H1 (cell line): ENCODE data around the gene NUPR1. TPM values are rescaled to one million over a fixed set of nuclear protein-coding genes. Genes with fewer than 3 reads are reported as not detected.

Experiments
- CTCF ChIA-PET: fragments of 300-600 bp; sonication (Branson Sonifier 250); formaldehyde crosslinking; loops from one replicate; lab custom pipeline; 2021; ENCODE audit not compliant: partially characterized antibody; lab: Charles Lee
- POLR2A ChIA-PET: fragments of 300-600 bp; sonication (Branson Sonifier 250); formaldehyde crosslinking; loops from one replicate; lab custom pipeline; 2021; ENCODE audit warnings: inconsistent platforms; ENCODE audit not compliant: partially characterized antibody; lab: Charles Lee
- DNase-seq, 2 experiments: peaks; one replicate each; pipeline versions ENCODE4 v3.0.0 to v3.0.0-alpha.2; 2010 to 2022; ENCODE audit warnings: low spot score in 2 of 2, low read depth in 1 of 2, mixed read lengths in 1 of 2
- FAIRE-seq: peaks from 2 replicates; lab custom pipeline; 2011; peaks lifted over from hg19 to GRCh38; lab: Jason Lieb, UNC
- H2AFZ ChIP-seq: 2 replicates; pipeline ENCODE4 v1.8.1; 2012; ENCODE audit warnings: low read length, inconsistent platforms
- H2AK5ac ChIP-seq: 2 replicates; pipeline ENCODE4 v1.6.1; 2013; ENCODE audit warnings: low read depth, low read length
- H2BK120ac ChIP-seq: replicated peaks from 2 replicates; pipeline ENCODE3; 2013; ENCODE audit warnings: low read depth, low read length, inconsistent platforms
- H2BK12ac ChIP-seq: 2 replicates; pipeline ENCODE4 v1.6.1; 2013; ENCODE audit warnings: low read depth, low read length
- H2BK15ac ChIP-seq: 2 replicates; pipeline ENCODE4 v1.6.1; 2013; ENCODE audit warnings: low read length
- H2BK20ac ChIP-seq: 2 replicates; pipeline ENCODE4 v1.6.1; 2013; ENCODE audit warnings: low read length
- H2BK5ac ChIP-seq: 2 replicates; pipeline ENCODE4 v1.6.1; 2013; ENCODE audit warnings: low read depth, low read length
- H3K14ac ChIP-seq: 2 replicates; pipeline ENCODE4 v1.6.1; 2013; ENCODE audit warnings: inconsistent platforms; ENCODE audit not compliant: insufficient read length
- H3K18ac ChIP-seq: 2 replicates; pipeline ENCODE4 v1.6.1; 2013; ENCODE audit warnings: low read length; ENCODE audit errors: extremely low read depth
- H3K23ac ChIP-seq: 2 replicates; pipeline ENCODE4 v1.6.1; 2013; ENCODE audit warnings: inconsistent platforms; ENCODE audit not compliant: insufficient read length
- H3K23me2 ChIP-seq: 2 replicates; pipeline ENCODE4 v1.6.1; 2013; ENCODE audit warnings: low read depth, low read length
- H3K27ac ChIP-seq: 2 replicates; pipeline ENCODE4 v1.6.1; 2011; ENCODE audit warnings: low read depth, low read length, inconsistent platforms
- H3K27me3 ChIP-seq, 4 experiments: replicated peaks in 1 of 4; 1 replicate in 1 of 4; 2 replicates in 3 of 4; pipeline versions ENCODE4 v1.6.1 to v1.8.1; 2011 to 2013; ENCODE audit warnings: low read length in 3 of 4, mild to moderate bottlenecking in 3 of 4, inconsistent platforms in 2 of 4, mixed read lengths in 2 of 4, moderate library complexity in 1 of 4; ENCODE audit not compliant: control insufficient read depth in 3 of 4, insufficient read depth in 3 of 4; ENCODE audit errors: extremely low read depth in 1 of 4
- H3K36me3 ChIP-seq, 4 experiments: 2 replicates each; pipeline versions ENCODE4 v1.6.1 to v1.8.1; 2011 to 2013; ENCODE audit warnings: mild to moderate bottlenecking in 4 of 4, low read length in 3 of 4, moderate library complexity in 2 of 4, control low read depth in 1 of 4, inconsistent platforms in 1 of 4; ENCODE audit not compliant: insufficient read depth in 4 of 4, control insufficient read depth in 2 of 4
- H3K4ac ChIP-seq: replicated peaks from 2 replicates; pipeline ENCODE3; 2013; ENCODE audit warnings: low read length, low read depth, mixed read lengths, inconsistent platforms; ENCODE audit not compliant: insufficient read length
- H3K4me1 ChIP-seq, 4 experiments: replicated peaks in 1 of 4; 1 replicate in 1 of 4; 2 replicates in 3 of 4; pipeline versions ENCODE4 v1.6.1 to v1.8.1; 2011 to 2013; ENCODE audit warnings: low read length in 3 of 4, inconsistent platforms in 2 of 4, mixed read lengths in 1 of 4; ENCODE audit not compliant: insufficient read depth in 4 of 4, control insufficient read depth in 3 of 4
- H3K4me2 ChIP-seq, 2 experiments: 2 replicates each; pipeline versions ENCODE4 v1.6.1 to v1.8.1; 2011 to 2013; ENCODE audit warnings: low read depth in 2 of 2, low read length in 2 of 2, control low read depth in 1 of 2, inconsistent platforms in 1 of 2, mild to moderate bottlenecking in 1 of 2; ENCODE audit not compliant: insufficient read depth in 1 of 2
- H3K4me3 ChIP-seq, 4 experiments: fragments of 200-600, 300-600 bp in 1 of 4; sonication (generic), shearing (Covaris generic), sonication (Bioruptor Twin) in 1 of 4; 2 replicates each; pipeline versions ENCODE4 v1.5.1 to v1.8.1; 2011 to 2016; ENCODE audit warnings: low read length in 4 of 4, low read depth in 3 of 4, control low read depth in 2 of 4, inconsistent platforms in 2 of 4, mild to moderate bottlenecking in 2 of 4, mixed read lengths in 1 of 4, moderate library complexity in 1 of 4; ENCODE audit not compliant: insufficient read depth in 2 of 4; ENCODE audit errors: extremely low read depth in 1 of 4
- H3K56ac ChIP-seq: replicated peaks from 2 replicates; pipeline ENCODE3; 2013; ENCODE audit warnings: low read depth, mild to moderate bottlenecking, mixed read lengths, low read length, inconsistent platforms; ENCODE audit not compliant: insufficient read length
- H3K79me1 ChIP-seq: 2 replicates; pipeline ENCODE4 v1.6.1; 2013; ENCODE audit warnings: low read depth, low read length, control low read depth
- H3K79me2 ChIP-seq, 2 experiments: 2 replicates each; pipeline versions ENCODE4 v1.6.1 to v1.8.1; 2012 to 2013; ENCODE audit warnings: low read length in 2 of 2, mild to moderate bottlenecking in 2 of 2, inconsistent platforms in 1 of 2; ENCODE audit not compliant: insufficient read depth in 2 of 2, control insufficient read depth in 1 of 2
- H3K9ac ChIP-seq, 4 experiments: replicated peaks in 1 of 4; 1 replicate in 1 of 4; 2 replicates in 3 of 4; pipeline versions ENCODE4 v1.6.1 to v1.8.1; 2011 to 2013; ENCODE audit warnings: low read depth in 3 of 4, low read length in 3 of 4, control low read depth in 2 of 4, mild to moderate bottlenecking in 2 of 4, moderate library complexity in 2 of 4, inconsistent platforms in 1 of 4; ENCODE audit errors: extremely low read depth in 1 of 4
- H3K9me3 ChIP-seq, 2 experiments: 2 replicates each; pipeline versions ENCODE4 v1.6.1 to v1.8.1; 2012 to 2013; ENCODE audit warnings: mild to moderate bottlenecking in 2 of 2, moderate library complexity in 2 of 2, control low read depth in 1 of 2, inconsistent platforms in 1 of 2, low read depth in 1 of 2, low read length in 1 of 2, mixed read lengths in 1 of 2; ENCODE audit not compliant: insufficient read depth in 2 of 2
- H4K20me1 ChIP-seq, 2 experiments: replicated peaks in 1 of 2; 2 replicates each; pipeline versions ENCODE3 to v1.8.1; 2011 to 2013; ENCODE audit warnings: inconsistent platforms in 2 of 2, low read length in 2 of 2, mild to moderate bottlenecking in 1 of 2; ENCODE audit not compliant: insufficient read depth in 2 of 2, control insufficient read depth in 1 of 2
- H4K5ac ChIP-seq: 2 replicates; pipeline ENCODE4 v1.6.1; 2013; ENCODE audit warnings: low read length, low read depth, mixed read lengths, inconsistent platforms; ENCODE audit not compliant: insufficient read length
- H4K8ac ChIP-seq: 2 replicates; pipeline ENCODE4 v1.8.0; 2013; ENCODE audit warnings: mild to moderate bottlenecking, moderate library complexity, low read length, inconsistent platforms; ENCODE audit not compliant: insufficient read depth; ENCODE audit errors: extremely low read depth
- H4K91ac ChIP-seq: replicated peaks from 2 replicates; pipeline ENCODE3; 2013; ENCODE audit warnings: low read length, mixed read lengths, inconsistent platforms; ENCODE audit not compliant: insufficient read length
- BCL11A ChIP-seq, 2 experiments: IDR thresholded peaks; one replicate each; pipeline ENCODE4 v1.6.1; 2011; ENCODE audit warnings: low read depth in 2 of 2, low read length in 2 of 2, mild to moderate bottlenecking in 2 of 2
- EGR1 ChIP-seq: IDR thresholded peaks from 2 replicates; pipeline ENCODE4 v1.6.1; 2011; ENCODE audit warnings: low read depth, low read length, borderline replicate concordance
- GTF2F1 ChIP-seq: IDR thresholded peaks from 2 replicates; pipeline ENCODE4 v1.6.1; 2012; ENCODE audit warnings: low read depth, low read length, improper control_type of control experiment, borderline replicate concordance
- JUND ChIP-seq: IDR thresholded peaks from 2 replicates; pipeline ENCODE4 v1.6.1; 2011; ENCODE audit warnings: mild to moderate bottlenecking, improper control_type of control experiment, low read length
- NANOG ChIP-seq: IDR thresholded peaks from 2 replicates; pipeline ENCODE4 v1.6.1; 2011; ENCODE audit warnings: low read length, low read depth, mild to moderate bottlenecking, inconsistent platforms; ENCODE audit not compliant: insufficient read depth, poor library complexity, severe bottlenecking
- NRF1 ChIP-seq: IDR thresholded peaks from 2 replicates; pipeline ENCODE4 v1.6.1; 2011; ENCODE audit warnings: mild to moderate bottlenecking, low read depth, low read length, improper control_type of control experiment
- POLR2A ChIP-seq, 2 experiments: IDR thresholded peaks; 1 replicate in 1 of 2; 2 replicates in 1 of 2; pipeline ENCODE4 v1.6.1; 2011; ENCODE audit warnings: low read depth in 2 of 2, low read length in 2 of 2, mild to moderate bottlenecking in 2 of 2; ENCODE audit errors: control extremely low read depth in 1 of 2
- RNF2 ChIP-seq: fragments of 200-900, 300-1000 bp; sonication (generic); IDR thresholded peaks from 2 replicates; pipeline ENCODE4 v1.7.1; 2016; ENCODE audit warnings: borderline replicate concordance, low read depth, mild to moderate bottlenecking, antibody characterized with exemption, low read length; ENCODE audit not compliant: poor library complexity, severe bottlenecking; ENCODE audit errors: missing control alignments
- RXRA ChIP-seq: IDR thresholded peaks from 2 replicates; pipeline ENCODE4 v1.6.1; 2011; ENCODE audit warnings: low read depth, mild to moderate bottlenecking, low read length, moderate library complexity; ENCODE audit not compliant: insufficient read depth
- WGBS, 2 experiments: shearing (Covaris generic) in 1 of 2; methylation state at CpG; one replicate each; pipeline versions ENCODE4 v1.1.6 to v1.1.7; 2013 to 2015; ENCODE audit warnings: low lambda C conversion rate in 2 of 2, mixed read lengths in 2 of 2, inconsistent platforms in 1 of 2, low coverage in 1 of 2, missing lambda C conversion rate in 1 of 2; ENCODE audit not compliant: insufficient replicate concordance in 2 of 2, insufficient coverage in 1 of 2, insufficient read length in 1 of 2; ENCODE audit errors: extremely low coverage in 1 of 2, missing lambda C conversion rate in 1 of 2; 5-methylcytosine and 5-hydroxymethylcytosine counted together
- polyA plus RNA-seq, 7 experiments: library from polyadenylated mRNA; depleted of rRNA in 3 of 7; stranded (reverse) in 5 of 7; unstranded in 2 of 7; fragments of >200 nt in 5 of 7; fragments of 200-250 nt in 2 of 7; gene quantifications; 1 replicate in 5 of 7; 2 replicates in 1 of 7; 4 replicates in 1 of 7; pipeline versions ENCODE4 v1.2.1 to v1.2.3, GENCODE V29; 2011 to 2013; ENCODE audit warnings: missing spikeins in 2 of 7, mixed read lengths in 2 of 7
- total RNA-seq: library from RNA; stranded (reverse); fragmentation: NEBNext Ultra II Directional; extraction: Animal tissue kit (Norgen Biotek cat#: 25700); gene quantifications from 2 replicates; pipeline ENCODE4 v1.2.1, GENCODE V29; 2021
- TF ChIP-seq, protein P1 (sequence below): IDR thresholded peaks from 2 replicates; pipeline ENCODE4 v1.6.1; 2011; ENCODE audit warnings: low read depth, mild to moderate bottlenecking, low read length; ENCODE audit not compliant: insufficient read depth
- TF ChIP-seq, protein P2 (sequence below), 3 experiments: IDR thresholded peaks; 1 replicate in 2 of 3; 2 replicates in 1 of 3; pipeline versions ENCODE4 v1.5.1 to v1.6.1; 2011; ENCODE audit warnings: low read length in 3 of 3, mild to moderate bottlenecking in 3 of 3, inconsistent platforms in 2 of 3, low read depth in 1 of 3, moderate library complexity in 1 of 3; ENCODE audit not compliant: insufficient read depth in 1 of 3; ENCODE audit errors: control extremely low read depth in 1 of 3

Gene NUPR1
- total and polyA plus RNA-seq, 2 of the 8 experiments (the other 6 are each of a cell fraction or from before 2014, with no cell fraction given): 0.17 to 0.20 TPM

DNA sequence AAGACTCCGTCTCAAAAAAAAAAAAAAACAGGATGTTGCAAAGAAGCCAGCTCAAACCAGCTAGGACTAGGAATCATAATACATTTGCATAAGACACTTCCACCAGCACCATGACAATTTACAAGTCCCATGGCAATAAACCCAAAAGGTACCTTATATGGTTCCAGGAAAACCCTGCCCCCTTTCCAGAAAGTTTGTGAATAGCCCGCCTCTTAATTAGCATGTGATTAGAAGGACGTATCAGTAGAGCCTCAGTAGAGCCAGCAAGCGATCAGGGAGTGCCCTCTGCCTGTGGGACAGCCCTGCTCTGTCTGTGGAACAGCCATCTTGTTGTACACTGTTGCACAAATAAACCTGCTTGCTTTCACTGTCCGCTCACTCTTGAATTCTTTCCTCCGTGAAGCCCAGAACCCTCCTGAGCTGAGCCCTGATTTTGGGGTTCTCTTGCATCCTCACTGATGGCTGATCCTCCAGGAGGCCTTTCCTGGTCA lies 14.0 kb downstream of the NUPR1 start:
- Histone ChIP-seq H3K27me3 (no peaks in the 10 kb centered on the region), H3K4me3 (no peak overlapping the region), H2BK120ac (no peak overlapping the region), H3K4me2 (no peak overlapping the region), H4K91ac (no peak overlapping the region), H3K9ac (no peak overlapping the region), H2BK15ac (no peak overlapping the region), H3K18ac (no peak overlapping the region), H2AK5ac (no peak overlapping the region), H3K56ac (no peak overlapping the region), H4K5ac (no peak overlapping the region), H3K14ac (no peak overlapping the region), H2AFZ (no peak overlapping the region), H3K27ac (no peak overlapping the region), H3K4ac (no peak overlapping the region), H3K36me3 (no peaks in the 10 kb centered on the region), H3K79me1 (no peaks in the 10 kb centered on the region), H2BK12ac (no peak overlapping the region), H2BK5ac (no peak overlapping the region), H3K23ac (no peak overlapping the region), H3K23me2 (no peaks in the 10 kb centered on the region), H4K8ac (no peak overlapping the region), H3K4me1 (no peaks in the 10 kb centered on the region), H3K79me2 (no peaks in the 10 kb centered on the region), H4K20me1 (no peaks in the 10 kb centered on the region), H2BK20ac (no peak overlapping the region), H3K9me3 (no peaks in the 10 kb centered on the region)
- 86% methylated on average over 6 of the region's 6 CpGs; no CpG with 5 or more reads in 1 of the 2 experiments for WGBS, 2 experiments
- no peak for FAIRE-seq
- CTCF ChIA-PET: interaction anchor here (1.3 kb wide), 1 partner anchor 10 kb away, joined by 3 read pairs; no protein-coding TSS in a partner anchor
- POLR2A ChIA-PET: no interaction called here
- no peak for DNase-seq
- TF ChIP-seq BCL11A (IDR thresholded peaks at IDR 0.05; ENCODE audit: low read depth in 2 of 2, low read length in 2 of 2) (no peak), NANOG (no peak), JUND (no peak), RXRA (no peak), GTF2F1 (no peak), POLR2A (IDR thresholded peaks at IDR 0.05; ENCODE audit: control extremely low read depth in 1 of 2, low read depth in 2 of 2, low read length in 2 of 2) (no peak), RNF2 (no peak), EGR1 (no peak), NRF1 (no peak)
- TF ChIP-seq, protein P1, sequence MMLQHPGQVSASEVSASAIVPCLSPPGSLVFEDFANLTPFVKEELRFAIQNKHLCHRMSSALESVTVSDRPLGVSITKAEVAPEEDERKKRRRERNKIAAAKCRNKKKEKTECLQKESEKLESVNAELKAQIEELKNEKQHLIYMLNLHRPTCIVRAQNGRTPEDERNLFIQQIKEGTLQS: no peak
- TF ChIP-seq, protein P2, sequence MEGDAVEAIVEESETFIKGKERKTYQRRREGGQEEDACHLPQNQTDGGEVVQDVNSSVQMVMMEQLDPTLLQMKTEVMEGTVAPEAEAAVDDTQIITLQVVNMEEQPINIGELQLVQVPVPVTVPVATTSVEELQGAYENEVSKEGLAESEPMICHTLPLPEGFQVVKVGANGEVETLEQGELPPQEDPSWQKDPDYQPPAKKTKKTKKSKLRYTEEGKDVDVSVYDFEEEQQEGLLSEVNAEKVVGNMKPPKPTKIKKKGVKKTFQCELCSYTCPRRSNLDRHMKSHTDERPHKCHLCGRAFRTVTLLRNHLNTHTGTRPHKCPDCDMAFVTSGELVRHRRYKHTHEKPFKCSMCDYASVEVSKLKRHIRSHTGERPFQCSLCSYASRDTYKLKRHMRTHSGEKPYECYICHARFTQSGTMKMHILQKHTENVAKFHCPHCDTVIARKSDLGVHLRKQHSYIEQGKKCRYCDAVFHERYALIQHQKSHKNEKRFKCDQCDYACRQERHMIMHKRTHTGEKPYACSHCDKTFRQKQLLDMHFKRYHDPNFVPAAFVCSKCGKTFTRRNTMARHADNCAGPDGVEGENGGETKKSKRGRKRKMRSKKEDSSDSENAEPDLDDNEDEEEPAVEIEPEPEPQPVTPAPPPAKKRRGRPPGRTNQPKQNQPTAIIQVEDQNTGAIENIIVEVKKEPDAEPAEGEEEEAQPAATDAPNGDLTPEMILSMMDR (IDR thresholded peaks at IDR 0.05; ENCODE audit: control extremely low read depth in 1 of 3, insufficient read depth in 1 of 3, low read depth in 1 of 3, low read length in 3 of 3): no peak
